ENCODE results near the gene IVD. TPM values are rescaled to one million over a fixed set of nuclear protein-coding genes. Genes with fewer than 3 reads are reported as not detected.

IVD gene
- polyA plus RNA-seq, 1 donor (not counting 4 experiments of a cell fraction or from before 2014, with no cell fraction given) = 13.0 TPM

GRCh38 chr15:40386480-40386879, 19.1 kb upstream of the IVD start:
- FAIRE-seq (no peak), DNase-seq (ENCODE audit: low read depth, low spot score) (no peak)
- no peak overlapping the region for H3K9ac ChIP-seq (ENCODE audit: control insufficient read depth, extremely low read depth, insufficient read depth, low read length)
- peaks cover 14% of the 10 kb centered on the region for H3K4me1 ChIP-seq (ENCODE audit: control insufficient read depth, extremely low read depth, insufficient read depth, low read length)
- H4K20me1 ChIP-seq (ENCODE audit: control insufficient read depth, extremely low read depth, insufficient read depth, low read length) = no peaks in the 10 kb centered on the region
- no peak overlapping the region for H2AFZ ChIP-seq (ENCODE audit: control insufficient read depth, low read length)
- no peak overlapping the region for H3K27ac ChIP-seq (ENCODE audit: control insufficient read depth, insufficient read depth, low read length)
- dilution Hi-C loops (cut with MboI; ENCODE audit: extremely low pct_ligation_motif_present, low sequenced_read_pairs) = no loop called here
- peaks cover 28% of the 10 kb centered on the region for H3K79me2 ChIP-seq (ENCODE audit: control insufficient read depth, insufficient read depth, low read length)
- H3K4me3 ChIP-seq (ENCODE audit: control insufficient read depth in 2 of 3, extremely low read depth in 1 of 3, insufficient read depth in 2 of 3, low read depth in 1 of 3, low read length in 3 of 3) = no peak overlapping the region
- no peak overlapping the region for H3K4me2 ChIP-seq (ENCODE audit: control insufficient read depth, extremely low read depth, insufficient read depth, low read depth, low read length)
- H3K36me3 ChIP-seq (ENCODE audit: control insufficient read depth in 2 of 2, extremely low read depth in 1 of 2, insufficient read depth in 2 of 2, low read length in 2 of 2) = peaks cover 20 to 34% of the 10 kb centered on the region in 2 experiments
- H3K9me3 ChIP-seq (ENCODE audit: control insufficient read depth, low read depth, low read length) = no peaks in the 10 kb centered on the region
- no peaks in the 10 kb centered on the region for H3K27me3 ChIP-seq (ENCODE audit: control insufficient read depth, extremely low read depth, insufficient read depth, low read length)
- TF ChIP-seq CTCF (optimal IDR thresholded peaks at IDR 0.05 in 1 of 3, IDR thresholded peaks at IDR 0.05 in 1 of 3, conservative IDR thresholded peaks at IDR 0.05 in 1 of 3; ENCODE audit: extremely low read depth in 1 of 3, insufficient read depth in 2 of 3, low read length in 3 of 3) (no peak), EZH2 (IDR thresholded peaks at IDR 0.05; ENCODE audit: low read length) (no peak)
- no peaks in the 10 kb centered on the region for H3K9me1 ChIP-seq (ENCODE audit: control insufficient read depth, extremely low read depth, insufficient read depth, low read length)

GRCh38 chr15:40388941-40389823, 16.4 kb upstream of the IVD start:
- Histone ChIP-seq H3K9ac (ENCODE audit: control insufficient read depth, extremely low read depth, insufficient read depth, low read length) (no peak overlapping the region), H3K4me1 (ENCODE audit: control insufficient read depth, extremely low read depth, insufficient read depth, low read length) (peaks cover 4% of the 10 kb centered on the region), H3K27me3 (ENCODE audit: control insufficient read depth, extremely low read depth, insufficient read depth, low read length) (no peaks in the 10 kb centered on the region), H3K4me2 (ENCODE audit: control insufficient read depth, extremely low read depth, insufficient read depth, low read depth, low read length) (no peak overlapping the region), H4K20me1 (ENCODE audit: control insufficient read depth, extremely low read depth, insufficient read depth, low read length) (no peaks in the 10 kb centered on the region), H3K9me3 (ENCODE audit: control insufficient read depth, low read depth, low read length) (no peaks in the 10 kb centered on the region), H3K27ac (ENCODE audit: control insufficient read depth, insufficient read depth, low read length) (no peak overlapping the region), H3K9me1 (ENCODE audit: control insufficient read depth, extremely low read depth, insufficient read depth, low read length) (no peaks in the 10 kb centered on the region), H3K4me3 (ENCODE audit: control insufficient read depth in 2 of 3, extremely low read depth in 1 of 3, insufficient read depth in 2 of 3, low read depth in 1 of 3, low read length in 3 of 3) (no peak overlapping the region), H2AFZ (ENCODE audit: control insufficient read depth, low read length) (no peak overlapping the region), H3K79me2 (ENCODE audit: control insufficient read depth, insufficient read depth, low read length) (peaks cover 15% of the 10 kb centered on the region), H3K36me3 (ENCODE audit: control insufficient read depth in 2 of 2, extremely low read depth in 1 of 2, insufficient read depth in 2 of 2, low read length in 2 of 2) (peaks cover 24 to 47% of the 10 kb centered on the region in 2 experiments)
- DNase-seq (ENCODE audit: low read depth, low spot score) (no peak), FAIRE-seq (no peak)
- dilution Hi-C loops (cut with MboI; ENCODE audit: extremely low pct_ligation_motif_present, low sequenced_read_pairs) = no loop called here
- no peak for TF ChIP-seq CTCF (optimal IDR thresholded peaks at IDR 0.05 in 1 of 3, IDR thresholded peaks at IDR 0.05 in 1 of 3, conservative IDR thresholded peaks at IDR 0.05 in 1 of 3; ENCODE audit: extremely low read depth in 1 of 3, insufficient read depth in 2 of 3, low read length in 3 of 3)
- TF ChIP-seq EZH2 (IDR thresholded peaks at IDR 0.05; ENCODE audit: low read length) = no peak

All from keratinocyte (primary cell).